ENCODE data around the gene CASK. TPM values are rescaled to one million over a fixed set of nuclear protein-coding genes. Genes with fewer than 3 reads are reported as not detected.

The CASK gene
- total RNA-seq, 1 donor from 2014 or later = 43.0 TPM

DNA sequence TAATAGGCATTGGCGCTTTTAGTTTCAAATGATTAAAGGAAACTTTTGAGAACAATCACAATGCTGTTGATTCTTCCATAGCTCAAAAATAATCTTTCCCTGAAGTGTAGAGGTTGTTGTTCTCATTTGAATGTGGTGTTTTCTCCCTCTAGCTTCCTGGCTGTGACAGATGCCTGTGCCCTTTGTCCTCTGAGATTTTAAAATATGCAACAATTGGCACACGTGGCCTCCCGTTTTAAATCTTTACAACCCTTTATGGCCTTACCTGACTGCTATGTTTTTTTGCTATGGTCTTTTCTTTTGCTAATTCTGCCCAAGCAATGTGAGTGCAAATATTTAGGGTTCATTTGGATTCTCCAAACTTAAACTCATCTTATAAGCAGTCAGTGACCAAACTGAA lies 22.9 kb upstream of the CASK start:
- no peaks in the 10 kb centered on the region for H3K36me3 Mint-ChIP-seq (ENCODE audit: unreplicated experiment)
- no peak overlapping the region for H3K4me3 Mint-ChIP-seq (ENCODE audit: unreplicated experiment)
- no peaks in the 10 kb centered on the region for H3K4me1 Mint-ChIP-seq (ENCODE audit: unreplicated experiment)
- H3K9me3 Mint-ChIP-seq (ENCODE audit: unreplicated experiment) = no peaks in the 10 kb centered on the region
- DNase-seq (ENCODE audit: extremely low spot score, unreplicated experiment) = no peak
- no peak overlapping the region for H3K27ac Mint-ChIP-seq (ENCODE audit: unreplicated experiment)
- H3K27me3 Mint-ChIP-seq (ENCODE audit: unreplicated experiment) = peaks cover 13% of the 10 kb centered on the region
- TF ChIP-seq, protein P1, sequence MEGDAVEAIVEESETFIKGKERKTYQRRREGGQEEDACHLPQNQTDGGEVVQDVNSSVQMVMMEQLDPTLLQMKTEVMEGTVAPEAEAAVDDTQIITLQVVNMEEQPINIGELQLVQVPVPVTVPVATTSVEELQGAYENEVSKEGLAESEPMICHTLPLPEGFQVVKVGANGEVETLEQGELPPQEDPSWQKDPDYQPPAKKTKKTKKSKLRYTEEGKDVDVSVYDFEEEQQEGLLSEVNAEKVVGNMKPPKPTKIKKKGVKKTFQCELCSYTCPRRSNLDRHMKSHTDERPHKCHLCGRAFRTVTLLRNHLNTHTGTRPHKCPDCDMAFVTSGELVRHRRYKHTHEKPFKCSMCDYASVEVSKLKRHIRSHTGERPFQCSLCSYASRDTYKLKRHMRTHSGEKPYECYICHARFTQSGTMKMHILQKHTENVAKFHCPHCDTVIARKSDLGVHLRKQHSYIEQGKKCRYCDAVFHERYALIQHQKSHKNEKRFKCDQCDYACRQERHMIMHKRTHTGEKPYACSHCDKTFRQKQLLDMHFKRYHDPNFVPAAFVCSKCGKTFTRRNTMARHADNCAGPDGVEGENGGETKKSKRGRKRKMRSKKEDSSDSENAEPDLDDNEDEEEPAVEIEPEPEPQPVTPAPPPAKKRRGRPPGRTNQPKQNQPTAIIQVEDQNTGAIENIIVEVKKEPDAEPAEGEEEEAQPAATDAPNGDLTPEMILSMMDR (IDR thresholded peaks at IDR 0.05) = no peak

DNA sequence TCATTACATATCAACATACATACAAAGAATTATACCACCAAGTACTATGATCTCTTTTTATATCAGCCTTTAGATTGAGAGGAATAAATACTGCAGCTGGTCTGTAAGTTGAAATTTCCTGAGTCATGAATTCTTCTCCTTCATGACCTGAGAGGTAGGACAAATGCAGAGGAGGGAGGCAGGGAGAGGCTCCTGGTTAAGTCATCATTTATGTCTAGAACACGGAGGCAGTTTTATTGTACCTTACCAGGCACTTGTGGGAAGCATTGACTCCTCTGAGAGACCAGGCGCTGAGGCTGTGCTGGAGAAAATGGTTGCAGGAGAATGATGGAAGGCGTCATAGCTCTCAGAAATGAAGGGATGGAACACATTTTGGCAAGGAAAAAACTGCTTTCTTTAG lies 12.5 kb upstream of the CASK start:
- H3K27me3 Mint-ChIP-seq (ENCODE audit: unreplicated experiment) = peaks cover 24% of the 10 kb centered on the region
- no peak overlapping the region for H3K27ac Mint-ChIP-seq (ENCODE audit: unreplicated experiment)
- TF ChIP-seq, protein P1 (IDR thresholded peaks at IDR 0.05) = no peak
- no peaks in the 10 kb centered on the region for H3K4me1 Mint-ChIP-seq (ENCODE audit: unreplicated experiment)
- H3K4me3 Mint-ChIP-seq (ENCODE audit: unreplicated experiment) = no peak overlapping the region
- no peak for DNase-seq (ENCODE audit: extremely low spot score, unreplicated experiment)
- no peaks in the 10 kb centered on the region for H3K36me3 Mint-ChIP-seq (ENCODE audit: unreplicated experiment)
- peaks cover 9% of the 10 kb centered on the region for H3K9me3 Mint-ChIP-seq (ENCODE audit: unreplicated experiment)

DNA sequence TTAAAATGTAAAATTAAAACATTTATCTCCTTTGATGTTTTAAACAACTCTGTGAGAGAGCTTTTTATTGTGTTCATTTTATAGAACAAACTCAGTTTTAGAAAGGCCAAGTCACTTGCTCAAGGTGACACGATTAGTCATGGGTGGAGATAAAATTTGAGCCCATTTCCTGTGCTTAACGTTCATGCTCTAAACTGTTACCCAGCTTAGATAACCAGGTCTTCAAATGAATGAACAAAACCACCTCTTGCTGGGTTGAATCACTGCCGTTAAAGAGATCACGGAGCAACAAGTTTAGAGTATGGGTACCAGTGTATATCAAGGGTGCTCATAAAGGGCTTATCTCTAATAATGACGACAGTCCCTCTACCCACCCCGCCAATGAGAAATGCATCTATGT lies 10.2 kb upstream of the CASK start:
- DNase-seq (ENCODE audit: extremely low spot score, unreplicated experiment) = no peak
- Mint-ChIP-seq H3K9me3 (ENCODE audit: unreplicated experiment) (peaks cover 9% of the 10 kb centered on the region), H3K27ac (ENCODE audit: unreplicated experiment) (no peak overlapping the region), H3K36me3 (ENCODE audit: unreplicated experiment) (no peaks in the 10 kb centered on the region), H3K4me3 (ENCODE audit: unreplicated experiment) (no peak overlapping the region), H3K4me1 (ENCODE audit: unreplicated experiment) (no peaks in the 10 kb centered on the region), H3K27me3 (ENCODE audit: unreplicated experiment) (peaks cover 30% of the 10 kb centered on the region)
- TF ChIP-seq, protein P1 (IDR thresholded peaks at IDR 0.05) = no peak

- no peak overlapping the region for H3K27ac Mint-ChIP-seq (ENCODE audit: unreplicated experiment)
- peaks cover 24% of the 10 kb centered on the region for H3K27me3 Mint-ChIP-seq (ENCODE audit: unreplicated experiment)
- TF ChIP-seq, protein P1 (IDR thresholded peaks at IDR 0.05) = no peak
- peaks cover 4% of the 10 kb centered on the region for H3K9me3 Mint-ChIP-seq (ENCODE audit: unreplicated experiment)
- no peaks in the 10 kb centered on the region for H3K4me1 Mint-ChIP-seq (ENCODE audit: unreplicated experiment)
- H3K36me3 Mint-ChIP-seq (ENCODE audit: unreplicated experiment) = no peaks in the 10 kb centered on the region
- H3K4me3 Mint-ChIP-seq (ENCODE audit: unreplicated experiment) = no peak overlapping the region
- no peak for DNase-seq (ENCODE audit: extremely low spot score, unreplicated experiment)
These were observed 9.5 kb upstream of the CASK start for GRCh38 chrX:41932885-41933284.

- Mint-ChIP-seq H3K9me3 (ENCODE audit: unreplicated experiment) (peaks cover 4% of the 10 kb centered on the region), H3K4me3 (ENCODE audit: unreplicated experiment) (no peak overlapping the region), H3K27ac (ENCODE audit: unreplicated experiment) (no peak overlapping the region), H3K36me3 (ENCODE audit: unreplicated experiment) (no peaks in the 10 kb centered on the region), H3K4me1 (ENCODE audit: unreplicated experiment) (no peaks in the 10 kb centered on the region), H3K27me3 (ENCODE audit: unreplicated experiment) (peaks cover 23% of the 10 kb centered on the region)
- TF ChIP-seq, protein P1 (IDR thresholded peaks at IDR 0.05) = no peak
- no peak for DNase-seq (ENCODE audit: extremely low spot score, unreplicated experiment)
These were observed 8.2 kb upstream of the CASK start for GRCh38 chrX:41931591-41931990.
